DND-41 (cell line): ENCODE results near the gene STEAP1B.

Experiments used
- CTCF ChIP-seq: IDR thresholded peaks from 2 replicates; pipeline ENCODE4 v1.5.1; 2012; ENCODE audit warnings: borderline replicate concordance, low read length, moderate library complexity, mild to moderate bottlenecking; ENCODE audit not compliant: poor library complexity, severe bottlenecking; ENCODE audit errors: extremely low read depth
- EZH2 ChIP-seq: IDR thresholded peaks from 3 replicates; pipeline ENCODE4 v1.6.1; 2012; ENCODE audit warnings: borderline replicate concordance, low read depth, mild to moderate bottlenecking, moderate library complexity, low read length, inconsistent platforms; ENCODE audit not compliant: severe bottlenecking

GRCh38 chr7:22430457-22430856 lies 69.5 kb downstream of the STEAP1B start:
- TF ChIP-seq CTCF (no peak), EZH2 (no peak)
